Brain pericyte (primary cell): ENCODE measurements around the gene CCT6B.

Experiments used
- DNase-seq: peaks from one replicate; pipeline ENCODE4 v3.0.0-alpha.2; 2012; ENCODE audit warnings: low read depth, low spot score

CCT6B gene

GRCh38 chr17:34884597-34884996 lies 76.7 kb downstream of the CCT6B start:
- no peak for DNase-seq

- no peak for DNase-seq
Measured at GRCh38 chr17:34883106-34884000, 77.9 kb downstream of the CCT6B start.

GRCh38 chr17:34879146-34879545 lies 82.1 kb downstream of the CCT6B start:
- DNase-seq: no peak
